Immature natural killer cell (primary cell): ENCODE results near the gene AIMP1. TPM values are rescaled to one million over a fixed set of nuclear protein-coding genes. Genes with fewer than 3 reads are reported as not detected.
A peak's percentile ranks its signal among the peaks of the same experiment; 100 is the strongest.
"Not testable (repeated sequence)": the region's sequence is repeated elsewhere in the genome, so short reads cannot be mapped to it uniquely, and the experiment has no call there.

Source experiments
- DNase-seq, 3 donors: peaks; one replicate each; pipeline ENCODE4 v3.0.0; 2022; ENCODE audit warnings: mixed read lengths in 1 of 3
- H3K27ac Mint-ChIP-seq, 6 donors: one replicate each; pipeline ENCODE4 v1.8.0; 2020; ENCODE audit warnings: mixed read lengths in 6 of 6, mild to moderate bottlenecking in 5 of 6, inconsistent platforms in 4 of 6, moderate library complexity in 3 of 6
- H3K27me3 Mint-ChIP-seq, 3 donors: one replicate each; pipeline ENCODE4 v1.8.0; 2020 to 2021; ENCODE audit warnings: low read depth in 3 of 3, mild to moderate bottlenecking in 3 of 3, mixed read lengths in 3 of 3, moderate library complexity in 3 of 3, inconsistent platforms in 1 of 3
- H3K36me3 Mint-ChIP-seq, 3 donors: one replicate each; pipeline ENCODE4 v1.8.0; 2020; ENCODE audit warnings: mixed read lengths in 3 of 3, inconsistent platforms in 2 of 3, mild to moderate bottlenecking in 2 of 3
- H3K4me1 Mint-ChIP-seq, 2 donors: one replicate each; pipeline ENCODE4 v1.8.0; 2020; ENCODE audit warnings: inconsistent platforms in 2 of 2, mild to moderate bottlenecking in 2 of 2, mixed read lengths in 2 of 2, moderate library complexity in 1 of 2
- H3K4me3 Mint-ChIP-seq, 5 donors: one replicate each; pipeline ENCODE4 v1.8.0; 2020; ENCODE audit warnings: mild to moderate bottlenecking in 5 of 5, mixed read lengths in 5 of 5, inconsistent platforms in 3 of 5, moderate library complexity in 3 of 5
- H3K9me3 Mint-ChIP-seq, 6 donors: one replicate each; pipeline ENCODE4 v1.8.0; 2020; ENCODE audit warnings: mild to moderate bottlenecking in 6 of 6, mixed read lengths in 6 of 6, inconsistent platforms in 4 of 6, moderate library complexity in 3 of 6
- polyA plus RNA-seq, 3 donors: library from polyadenylated mRNA; unstranded; fragments of 300-500 nt; fragmentation: Illumina TruSeq; gene quantifications; one replicate each; pipeline ENCODE4 v1.2.3, GENCODE V29; 2021

AIMP1 gene
- polyA plus RNA-seq, 3 donors from 2014 or later = 38.2 to 68.9 (median 46.3) TPM

- Mint-ChIP-seq H3K9me3 (no peaks in the 10 kb centered on the region), H3K27ac (peak overlapping the region in 3 of 6 donors; percentile 63 to 73 (median 66))
These were observed 2.2 kb downstream of the AIMP1 start for GRCh38 chr4:106318511-106318910.

GRCh38 chr4:106320235-106320634 lies 3.9 kb downstream of the AIMP1 start:
- Mint-ChIP-seq H3K36me3 (peaks cover 5 to 7% (median 6%) of the 10 kb centered on the region in 3 donors), H3K27ac (peak overlapping the region in 1 of 6 donors; percentile 39), H3K9me3 (no peaks in the 10 kb centered on the region), H3K4me3 (no peak overlapping the region), H3K4me1 (peaks cover 11 to 13% of the 10 kb centered on the region in 2 donors), H3K27me3 (peaks cover 0 to 3% (median 2%) of the 10 kb centered on the region in 3 donors)
- DNase-seq = no peak

More at GRCh38 chr4:106318511-106318910, 2.2 kb downstream of the AIMP1 start:
- DNase-seq = no peak
- peaks cover 12 to 14% of the 10 kb centered on the region in 2 donors for H3K4me1 Mint-ChIP-seq
- no peak overlapping the region for H3K4me3 Mint-ChIP-seq
- H3K36me3 Mint-ChIP-seq = peaks cover 5 to 7% (median 6%) of the 10 kb centered on the region in 3 donors
- peaks cover 0 to 3% (median 2%) of the 10 kb centered on the region in 3 donors for H3K27me3 Mint-ChIP-seq

GRCh38 chr4:106321168-106321567 lies 4.8 kb downstream of the AIMP1 start:
- H3K27ac Mint-ChIP-seq, H3K9me3 Mint-ChIP-seq, H3K27me3 Mint-ChIP-seq: not testable (repeated sequence)

GRCh38 chr4:106321814-106322213 lies 5.5 kb downstream of the AIMP1 start:
- peaks cover 11 to 13% of the 10 kb centered on the region in 2 donors for H3K4me1 Mint-ChIP-seq
- not testable (repeated sequence) for H3K9me3 Mint-ChIP-seq, H3K27me3 Mint-ChIP-seq, H3K36me3 Mint-ChIP-seq, H3K27ac Mint-ChIP-seq, H3K4me3 Mint-ChIP-seq, DNase-seq

More at GRCh38 chr4:106321168-106321567, 4.8 kb downstream of the AIMP1 start:
- H3K4me3 Mint-ChIP-seq, H3K36me3 Mint-ChIP-seq, DNase-seq: not testable (repeated sequence)
- H3K4me1 Mint-ChIP-seq = peaks cover 11 to 13% of the 10 kb centered on the region in 2 donors

GRCh38 chr4:106323119-106323518 lies 6.8 kb downstream of the AIMP1 start:
- Mint-ChIP-seq H3K4me1 (peaks cover 10 to 13% of the 10 kb centered on the region in 2 donors), H3K27me3 (no peaks in the 10 kb centered on the region), H3K27ac (peak overlapping the region in 3 of 6 donors; percentile 7 to 57 (median 49)), H3K36me3 (peaks cover 12 to 18% (median 14%) of the 10 kb centered on the region in 3 donors), H3K4me3 (no peak overlapping the region), H3K9me3 (no peaks in the 10 kb centered on the region)
- DNase-seq = no peak

GRCh38 chr4:106325800-106326199 lies 9.4 kb downstream of the AIMP1 start:
- no peaks in the 10 kb centered on the region for H3K27me3 Mint-ChIP-seq
- DNase-seq = no peak
- peaks cover 5 to 23% (median 23%) of the 10 kb centered on the region in 3 donors for H3K36me3 Mint-ChIP-seq
- no peak overlapping the region for H3K4me3 Mint-ChIP-seq
- no peak overlapping the region for H3K27ac Mint-ChIP-seq
- H3K4me1 Mint-ChIP-seq = peaks cover 0 to 18% of the 10 kb centered on the region in 2 donors
- no peaks in the 10 kb centered on the region for H3K9me3 Mint-ChIP-seq

- no peaks in the 10 kb centered on the region for H3K9me3 Mint-ChIP-seq
- peak overlapping the region in 1 of 6 donors; percentile 69 for H3K27ac Mint-ChIP-seq
- peaks cover 0 to 12% of the 10 kb centered on the region in 2 donors for H3K4me1 Mint-ChIP-seq
- H3K4me3 Mint-ChIP-seq = no peak overlapping the region
- DNase-seq = peak in 1 of 3 donors; percentile 19
- H3K27me3 Mint-ChIP-seq = no peaks in the 10 kb centered on the region
- H3K36me3 Mint-ChIP-seq = peaks cover 9 to 48% (median 42%) of the 10 kb centered on the region in 3 donors
These were observed 12.8 kb downstream of the AIMP1 start for GRCh38 chr4:106329041-106329618.

- H3K27ac Mint-ChIP-seq = no peak overlapping the region
These were observed 16.8 kb downstream of the AIMP1 start for GRCh38 chr4:106333186-106333585.

GRCh38 chr4:106334741-106335470 lies 18.6 kb downstream of the AIMP1 start:
- H3K27ac Mint-ChIP-seq = peak overlapping the region in 3 of 6 donors; percentile 1 to 56 (median 50)
- peaks cover 49 to 74% (median 55%) of the 10 kb centered on the region in 3 donors for H3K36me3 Mint-ChIP-seq
- H3K4me3 Mint-ChIP-seq = no peak overlapping the region
- H3K27me3 Mint-ChIP-seq = peaks cover 0 to 1% (median 0%) of the 10 kb centered on the region in 3 donors
- peaks cover 0 to 7% (median 5%) of the 10 kb centered on the region in 6 donors for H3K9me3 Mint-ChIP-seq
- no peak for DNase-seq
- H3K4me1 Mint-ChIP-seq = peaks cover 7 to 33% of the 10 kb centered on the region in 2 donors

More at GRCh38 chr4:106333186-106333585, 16.8 kb downstream of the AIMP1 start:
- no peak for DNase-seq
- Mint-ChIP-seq H3K4me3 (no peak overlapping the region), H3K4me1 (peaks cover 0 to 24% of the 10 kb centered on the region in 2 donors), H3K9me3 (peaks cover 0 to 7% (median 5%) of the 10 kb centered on the region in 6 donors), H3K27me3 (no peaks in the 10 kb centered on the region), H3K36me3 (peaks cover 33 to 66% (median 52%) of the 10 kb centered on the region in 3 donors)

- no peak overlapping the region for H3K27ac Mint-ChIP-seq
- no peak overlapping the region for H3K4me3 Mint-ChIP-seq
- peaks cover 0 to 1% (median 0%) of the 10 kb centered on the region in 3 donors for H3K27me3 Mint-ChIP-seq
- peaks cover 54 to 76% (median 65%) of the 10 kb centered on the region in 3 donors for H3K36me3 Mint-ChIP-seq
- H3K4me1 Mint-ChIP-seq = peaks cover 23 to 45% of the 10 kb centered on the region in 2 donors
- no peak for DNase-seq
- peaks cover 0 to 7% (median 5%) of the 10 kb centered on the region in 6 donors for H3K9me3 Mint-ChIP-seq
These were observed 20.3 kb downstream of the AIMP1 start for GRCh38 chr4:106336618-106337017.

- Mint-ChIP-seq H3K27me3 (peaks cover 0 to 1% (median 0%) of the 10 kb centered on the region in 3 donors), H3K9me3 (peaks cover 0 to 7% (median 5%) of the 10 kb centered on the region in 6 donors), H3K4me3 (no peak overlapping the region), H3K27ac (no peak overlapping the region), H3K36me3 (peaks cover 46 to 66% (median 64%) of the 10 kb centered on the region in 3 donors), H3K4me1 (peaks cover 33 to 58% of the 10 kb centered on the region in 2 donors)
- DNase-seq = no peak
These were observed 21.6 kb downstream of the AIMP1 start for GRCh38 chr4:106337916-106338315.

- peaks cover 0 to 7% (median 5%) of the 10 kb centered on the region in 6 donors for H3K9me3 Mint-ChIP-seq
- peaks cover 0 to 1% (median 0%) of the 10 kb centered on the region in 3 donors for H3K27me3 Mint-ChIP-seq
- no peak overlapping the region for H3K27ac Mint-ChIP-seq
- H3K4me1 Mint-ChIP-seq = peaks cover 37 to 62% of the 10 kb centered on the region in 2 donors
- no peak for DNase-seq
- peaks cover 42 to 61% (median 61%) of the 10 kb centered on the region in 3 donors for H3K36me3 Mint-ChIP-seq
- H3K4me3 Mint-ChIP-seq = no peak overlapping the region
These were observed 22.3 kb downstream of the AIMP1 start for GRCh38 chr4:106338671-106339070.

GRCh38 chr4:106339431-106339830 lies 23.1 kb downstream of the AIMP1 start:
- Mint-ChIP-seq H3K9me3 (peaks cover 0 to 7% (median 5%) of the 10 kb centered on the region in 6 donors), H3K4me1 (peaks cover 41 to 69% of the 10 kb centered on the region in 2 donors), H3K36me3 (peaks cover 42 to 60% (median 57%) of the 10 kb centered on the region in 3 donors), H3K4me3 (no peak overlapping the region), H3K27me3 (peaks cover 0 to 2% (median 1%) of the 10 kb centered on the region in 3 donors), H3K27ac (peak overlapping the region in 1 of 6 donors; percentile 33)
- no peak for DNase-seq
